IMR-90 (cell line): ENCODE results near the gene RPTOR. TPM values are rescaled to one million over a fixed set of nuclear protein-coding genes. Genes with fewer than 3 reads are reported as not detected.

Source experiments
- ATAC-seq: fragments of 200-7000 bp; cut with Tn5 transposase; 2 replicates; pipeline ENCODE4 v1.9.1; 2020; ENCODE audit warnings: low read depth, mild to moderate bottlenecking, moderate library complexity
- BruUV-seq: library from RNA; stranded (reverse); fragments of 400-500 nt; replicated peaks from 2 replicates; lab custom pipeline; 2021; lab: Mats Ljungman, UMichigan
- CTCF ChIA-PET: fragments of 300-600 bp; formaldehyde crosslinking; extraction: SDS; loops from one replicate; lab custom pipeline; 2021; ENCODE audit warnings: antibody characterized with exemption; lab: Yijun Ruan, JAX
- POLR2A ChIA-PET: fragments of 300-600 bp; sonication (Branson Sonifier 250); formaldehyde crosslinking; loops from one replicate; lab custom pipeline; 2022; ENCODE audit warnings: antibody characterized with exemption; ENCODE audit not compliant: unreplicated experiment; lab: Charles Lee
- DNase-seq: peaks from one replicate; pipeline ENCODE4 v3.0.0; 2013
- H2AFZ ChIP-seq: replicated peaks from 2 replicates; pipeline ENCODE3; 2013; ENCODE audit warnings: low read length, mild to moderate bottlenecking; ENCODE audit not compliant: poor library complexity
- H2AK5ac ChIP-seq: 2 replicates; pipeline ENCODE4 v1.6.1; 2013; ENCODE audit warnings: low read depth, low read length, inconsistent platforms
- H2AK9ac ChIP-seq: replicated peaks from 2 replicates; pipeline ENCODE3; 2013; ENCODE audit warnings: mild to moderate bottlenecking, low read depth, low read length, moderate library complexity; ENCODE audit not compliant: poor library complexity
- H2BK120ac ChIP-seq: 2 replicates; pipeline ENCODE4 v1.6.1; 2013; ENCODE audit warnings: low read depth, low read length, inconsistent platforms
- H2BK15ac ChIP-seq: 3 replicates; pipeline ENCODE4 v1.6.1; 2013; ENCODE audit warnings: low read depth, low read length, inconsistent platforms
- H2BK20ac ChIP-seq: 2 replicates; pipeline ENCODE4 v1.6.1; 2013; ENCODE audit warnings: low read depth, mild to moderate bottlenecking, inconsistent platforms, low read length, moderate library complexity
- H2BK5ac ChIP-seq: 2 replicates; pipeline ENCODE4 v1.6.1; 2013; ENCODE audit warnings: mild to moderate bottlenecking, low read depth, low read length, inconsistent platforms; ENCODE audit not compliant: poor library complexity, severe bottlenecking
- H3K14ac ChIP-seq: replicated peaks from 2 replicates; pipeline ENCODE4 v1.6.1; 2013; ENCODE audit warnings: low read depth, low read length, inconsistent platforms
- H3K18ac ChIP-seq: 2 replicates; pipeline ENCODE4 v1.6.1; 2013; ENCODE audit warnings: low read depth, low read length, control low read depth
- H3K23ac ChIP-seq: 2 replicates; pipeline ENCODE4 v1.6.1; 2013; ENCODE audit warnings: low read depth, low read length, inconsistent platforms
- H3K27ac ChIP-seq: 2 replicates; pipeline ENCODE4 v1.5.1; 2013; ENCODE audit warnings: mild to moderate bottlenecking, control low read depth, low read length; ENCODE audit not compliant: insufficient read depth
- H3K27me3 ChIP-seq: 2 replicates; pipeline ENCODE4 v1.6.1; 2013; ENCODE audit warnings: low read length; ENCODE audit not compliant: control insufficient read depth, insufficient read depth
- H3K36me3 ChIP-seq: 2 replicates; pipeline ENCODE4 v1.6.1; 2013; ENCODE audit warnings: low read length, mixed read lengths; ENCODE audit not compliant: control insufficient read depth, insufficient read depth
- H3K4ac ChIP-seq: 2 replicates; pipeline ENCODE4 v1.6.1; 2013; ENCODE audit warnings: low read depth, low read length, inconsistent platforms
- H3K4me1 ChIP-seq: 2 replicates; pipeline ENCODE4 v1.6.1; 2013; ENCODE audit warnings: low read length, mixed read lengths; ENCODE audit not compliant: control insufficient read depth, insufficient read depth
- H3K4me2 ChIP-seq: 2 replicates; pipeline ENCODE4 v1.6.1; 2013; ENCODE audit warnings: low read depth, mild to moderate bottlenecking, control low read depth, low read length, moderate library complexity
- H3K4me3 ChIP-seq: 2 replicates; pipeline ENCODE4 v1.5.1; 2013; ENCODE audit warnings: low read depth, mild to moderate bottlenecking, control low read depth, low read length, moderate library complexity; ENCODE audit not compliant: insufficient read depth
- H3K56ac ChIP-seq: 2 replicates; pipeline ENCODE4 v1.6.1; 2013; ENCODE audit warnings: low read length, inconsistent platforms; ENCODE audit not compliant: insufficient read depth; ENCODE audit errors: extremely low read depth
- H3K79me1 ChIP-seq, 2 experiments: 2 replicates each; pipeline ENCODE4 v1.6.1; 2013; ENCODE audit warnings: low read length in 2 of 2, inconsistent platforms in 1 of 2, low read depth in 1 of 2
- H3K9ac ChIP-seq: 2 replicates; pipeline ENCODE4 v1.6.1; 2013; ENCODE audit warnings: low read depth, low read length, control low read depth
- H3K9me1 ChIP-seq: 2 replicates; pipeline ENCODE4 v1.6.1; 2013; ENCODE audit warnings: low read length, inconsistent platforms; ENCODE audit not compliant: insufficient read depth
- H3K9me3 ChIP-seq: 2 replicates; pipeline ENCODE4 v1.6.1; 2013; ENCODE audit warnings: low read length; ENCODE audit not compliant: control insufficient read depth, insufficient read depth
- H4K20me1 ChIP-seq: 2 replicates; pipeline ENCODE4 v1.6.1; 2013; ENCODE audit warnings: low read length, inconsistent platforms; ENCODE audit not compliant: insufficient read depth
- H4K5ac ChIP-seq: 2 replicates; pipeline ENCODE4 v1.6.1; 2013; ENCODE audit warnings: mild to moderate bottlenecking, low read depth, low read length, control low read depth
- H4K8ac ChIP-seq, 2 experiments: 2 replicates each; pipeline ENCODE4 v1.6.1; 2013; ENCODE audit warnings: low read depth in 2 of 2, low read length in 2 of 2, control low read depth in 1 of 2, inconsistent platforms in 1 of 2
- H4K91ac ChIP-seq: 2 replicates; pipeline ENCODE4 v1.6.1; 2013; ENCODE audit warnings: low read depth, low read length, inconsistent platforms; ENCODE audit not compliant: insufficient read depth
- BHLHE40 ChIP-seq: fragments of 150-350 bp; IDR thresholded peaks from 2 replicates; pipeline ENCODE4 v1.6.1; 2016; ENCODE audit warnings: mild to moderate bottlenecking, low read depth, low read length
- CHD1 ChIP-seq: IDR thresholded peaks from 2 replicates; pipeline ENCODE4 v1.6.1; 2012; ENCODE audit warnings: low read depth, low read length, improper control_type of control experiment
- ELK1 ChIP-seq: fragments of 150-350 bp; IDR thresholded peaks from 2 replicates; pipeline ENCODE4 v1.6.1; 2016; ENCODE audit warnings: low read depth, mild to moderate bottlenecking, low read length, moderate library complexity, borderline replicate concordance
- FOS ChIP-seq: fragments of 150-350 bp; IDR thresholded peaks from 2 replicates; pipeline ENCODE4 v1.6.1; 2016; ENCODE audit warnings: low read depth, low read length
- MAFK ChIP-seq: IDR thresholded peaks from 2 replicates; pipeline ENCODE4 v1.6.1; 2012; ENCODE audit warnings: low read depth, low read length, improper control_type of control experiment
- MAZ ChIP-seq: IDR thresholded peaks from 2 replicates; pipeline ENCODE4 v1.6.1; 2012; ENCODE audit warnings: low read depth, mild to moderate bottlenecking, low read length, improper control_type of control experiment, moderate library complexity, borderline replicate concordance
- MXI1 ChIP-seq: IDR thresholded peaks from 2 replicates; pipeline ENCODE4 v1.6.1; 2012; ENCODE audit warnings: low read depth, mild to moderate bottlenecking, low read length, moderate library complexity, borderline replicate concordance
- NFE2L2 ChIP-seq: fragments of 150-350 bp; IDR thresholded peaks from 2 replicates; pipeline ENCODE4 v1.6.1; 2016; ENCODE audit warnings: low read depth, mild to moderate bottlenecking, low read length
- POLR2A ChIP-seq: IDR thresholded peaks from 2 replicates; pipeline ENCODE4 v1.6.1; 2012; ENCODE audit warnings: mild to moderate bottlenecking, low read depth, low read length
- RCOR1 ChIP-seq: IDR thresholded peaks from 2 replicates; pipeline ENCODE4 v1.6.1; 2012; ENCODE audit warnings: mild to moderate bottlenecking, low read length, improper control_type of control experiment; ENCODE audit not compliant: insufficient replicate concordance
- RFX5 ChIP-seq: IDR thresholded peaks from 2 replicates; pipeline ENCODE4 v1.8.0; 2012; ENCODE audit warnings: low read depth, mild to moderate bottlenecking, low read length, moderate library complexity
- SMC3 ChIP-seq: fragments of 150-350 bp; IDR thresholded peaks from 2 replicates; pipeline ENCODE4 v1.6.1; 2016; ENCODE audit warnings: low read depth, mild to moderate bottlenecking, antibody characterized with exemption, low read length, moderate library complexity
- WGBS, 2 experiments: methylation state at CpG; one replicate each; pipeline versions ENCODE4 v1.1.5 to v1.1.7; 2013; ENCODE audit warnings: missing lambda C conversion rate in 2 of 2; ENCODE audit not compliant: insufficient read length in 1 of 2; ENCODE audit errors: extremely low coverage in 2 of 2; 5-methylcytosine and 5-hydroxymethylcytosine counted together
- dilution Hi-C: fragments of 300-500 bp; cut with HindIII; formaldehyde crosslinking; loops from one replicate; pipeline ENCODE4 v1.14.3; 2018; ENCODE audit warnings: low sequenced_read_pairs; ENCODE audit not compliant: unreplicated experiment
- in situ Hi-C: fragments of 300-500 bp; cut with MboI; formaldehyde crosslinking; loops from 3 replicates; pipeline ENCODE4 v1.14.3; 2019; ENCODE audit warnings: low sequenced_read_pairs, inconsistent platforms, mixed read lengths
- intact Hi-C: fragments of 100-400 bp; cut with micrococcal nuclease; formaldehyde crosslinking; loops from 2 replicates; pipeline ENCODE4 v1.10.0; 2022
- polyA plus RNA-seq, 3 experiments: library from polyadenylated mRNA; depleted of rRNA; stranded (reverse); fragments of >200 nt; gene quantifications; 2 replicates each; pipeline ENCODE4 v1.2.3, GENCODE V29; 2012; ENCODE audit warnings: low replicate concordance in 1 of 3
- total RNA-seq: library from RNA; depleted of rRNA; stranded (reverse); fragments of >200 nt; gene quantifications from 2 replicates; pipeline ENCODE4 v1.2.3, GENCODE V29; 2012
- TF ChIP-seq, protein P1 (sequence below): conservative IDR thresholded peaks from 2 replicates; pipeline ENCODE4 v1.5.1; 2012; ENCODE audit warnings: mild to moderate bottlenecking, low read depth, low read length, improper control_type of control experiment
- TF ChIP-seq, protein P2 (sequence below): fragments of 150-350 bp; IDR thresholded peaks from 2 replicates; pipeline ENCODE4 v1.6.1; 2017; ENCODE audit warnings: mild to moderate bottlenecking, antibody characterized with exemption, low read length, low read depth

Gene RPTOR
- total and polyA plus RNA-seq, 2 of the 4 experiments (the other 2 are of a cell fraction), result 10.8 to 14.7 TPM

DNA sequence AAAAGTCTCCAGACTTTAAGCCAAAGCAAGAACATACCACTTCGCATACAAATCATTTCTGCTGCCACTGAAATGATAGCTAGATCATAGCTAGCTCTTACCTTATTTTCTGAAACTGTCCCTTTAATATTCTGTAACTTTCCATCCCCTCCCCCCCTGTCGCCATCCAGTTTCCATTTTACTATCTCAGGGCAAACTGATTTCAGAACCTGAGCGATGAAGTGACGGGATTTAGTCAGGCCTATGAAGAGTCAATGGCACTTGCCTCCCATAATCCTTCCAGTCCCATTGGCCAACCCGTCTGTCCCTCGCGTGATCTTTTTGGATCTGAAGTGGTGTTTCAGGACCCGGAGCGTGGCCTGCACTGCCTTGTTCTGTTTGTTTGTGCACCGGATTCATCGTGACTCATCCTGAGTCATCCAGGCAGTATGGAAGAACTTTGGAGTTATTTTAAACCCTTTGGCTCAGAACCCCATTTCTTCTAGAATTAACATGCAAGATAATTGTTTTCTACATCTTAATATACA, 247.2 kb downstream of the RPTOR start:
- Histone ChIP-seq H3K18ac (peak overlapping the region; percentile 92), H3K4me1 (peaks cover 51% of the 10 kb centered on the region), H2AFZ (peak overlapping the region; percentile 45), H4K8ac (peak overlapping the region; percentile 97 to 99), H3K56ac (peak overlapping the region; percentile 98), H3K4me2 (peak overlapping the region; percentile 8; the same call in 1 of the 2 replicates), H4K91ac (peak overlapping the region; percentile 99), H2BK20ac (peak overlapping the region; percentile 100), H3K9me3 (no peaks in the 10 kb centered on the region), H4K5ac (peak overlapping the region; percentile 1; the same call in 1 of the 2 replicates), H3K36me3 (no peaks in the 10 kb centered on the region), H2BK120ac (peak overlapping the region; percentile 100), H2AK9ac (peak overlapping the region; percentile 31), H2BK5ac (peak overlapping the region; percentile 100), H3K27me3 (no peaks in the 10 kb centered on the region), H3K14ac (peak overlapping the region; percentile 96), H2AK5ac (peak overlapping the region; percentile 99), H4K20me1 (no peaks in the 10 kb centered on the region), H2BK15ac (peak overlapping the region; percentile 95; the same call in 2 of the 3 replicates), H3K4ac (peak overlapping the region; percentile 100), H3K27ac (peak overlapping the region; percentile 97), H3K4me3 (no peak overlapping the region), H3K9me1 (peaks cover 42% of the 10 kb centered on the region), H3K79me1 (peaks cover 36 to 75% of the 10 kb centered on the region in 2 experiments), H3K9ac (no peak overlapping the region), H3K23ac (peak overlapping the region; percentile 98)
- no TSS peak for BruUV-seq
- dilution Hi-C loops (no loop called here), in situ Hi-C loops (no loop called here), intact Hi-C loops (loop anchor here (1.0 kb wide), 1 partner anchor 64 kb away; no protein-coding TSS in a partner anchor)
- ChIA-PET POLR2A (interaction anchor here (1.2 kb wide), 1 partner anchor 40 kb away, joined by 3 read pairs; no protein-coding TSS in a partner anchor), CTCF (interaction anchor here (1.3 kb wide), 1 partner anchor 40 kb away, joined by 3 read pairs; no protein-coding TSS in a partner anchor)
- peak; percentile 100 for DNase-seq
- 65% methylated on average over 2 of the region's 11 CpGs; no CpG with 5 or more reads in 1 of the 2 experiments for WGBS, 2 experiments
- peak; percentile 77 for ATAC-seq
- TF ChIP-seq NFE2L2 (no peak; the same call in 1 of the 2 replicates), MAZ (no peak), MAFK (no peak), RCOR1 (no peak), POLR2A (no peak; the same call in 1 of the 2 replicates), FOS (peak; percentile 100), CHD1 (no peak), SMC3 (no peak), BHLHE40 (peak; percentile 86), RFX5 (no peak), ELK1 (no peak), MXI1 (no peak)
- TF ChIP-seq, protein P1, sequence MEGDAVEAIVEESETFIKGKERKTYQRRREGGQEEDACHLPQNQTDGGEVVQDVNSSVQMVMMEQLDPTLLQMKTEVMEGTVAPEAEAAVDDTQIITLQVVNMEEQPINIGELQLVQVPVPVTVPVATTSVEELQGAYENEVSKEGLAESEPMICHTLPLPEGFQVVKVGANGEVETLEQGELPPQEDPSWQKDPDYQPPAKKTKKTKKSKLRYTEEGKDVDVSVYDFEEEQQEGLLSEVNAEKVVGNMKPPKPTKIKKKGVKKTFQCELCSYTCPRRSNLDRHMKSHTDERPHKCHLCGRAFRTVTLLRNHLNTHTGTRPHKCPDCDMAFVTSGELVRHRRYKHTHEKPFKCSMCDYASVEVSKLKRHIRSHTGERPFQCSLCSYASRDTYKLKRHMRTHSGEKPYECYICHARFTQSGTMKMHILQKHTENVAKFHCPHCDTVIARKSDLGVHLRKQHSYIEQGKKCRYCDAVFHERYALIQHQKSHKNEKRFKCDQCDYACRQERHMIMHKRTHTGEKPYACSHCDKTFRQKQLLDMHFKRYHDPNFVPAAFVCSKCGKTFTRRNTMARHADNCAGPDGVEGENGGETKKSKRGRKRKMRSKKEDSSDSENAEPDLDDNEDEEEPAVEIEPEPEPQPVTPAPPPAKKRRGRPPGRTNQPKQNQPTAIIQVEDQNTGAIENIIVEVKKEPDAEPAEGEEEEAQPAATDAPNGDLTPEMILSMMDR, result no peak
- TF ChIP-seq, protein P2, sequence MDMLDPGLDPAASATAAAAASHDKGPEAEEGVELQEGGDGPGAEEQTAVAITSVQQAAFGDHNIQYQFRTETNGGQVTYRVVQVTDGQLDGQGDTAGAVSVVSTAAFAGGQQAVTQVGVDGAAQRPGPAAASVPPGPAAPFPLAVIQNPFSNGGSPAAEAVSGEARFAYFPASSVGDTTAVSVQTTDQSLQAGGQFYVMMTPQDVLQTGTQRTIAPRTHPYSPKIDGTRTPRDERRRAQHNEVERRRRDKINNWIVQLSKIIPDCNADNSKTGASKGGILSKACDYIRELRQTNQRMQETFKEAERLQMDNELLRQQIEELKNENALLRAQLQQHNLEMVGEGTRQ, result 0 out of 2 replicates have a peak, but pooled peaks have one; percentile 7
